Lung (tissue), 12 donors: ENCODE measurements around the gene CREBZF. TPM values are rescaled to one million over a fixed set of nuclear protein-coding genes. Genes with fewer than 3 reads are reported as not detected.

Source experiments
- ATAC-seq: fragments of 200-7000 bp; cut with Tn5 transposase; one replicate; pipeline ENCODE4 v1.9.1; 2020; ENCODE audit warnings: moderate number of reproducible peaks; ENCODE audit not compliant: insufficient read depth, low FRiP score
- DNase-seq, 3 donors: peaks; one replicate each; pipeline ENCODE4 v3.0.0-alpha.2; 2013 to 2017
- H3K27ac ChIP-seq, 2 donors: one replicate each; pipeline ENCODE4 v1.5.1; 2013; ENCODE audit warnings: mild to moderate bottlenecking in 2 of 2, moderate library complexity in 2 of 2, control low read depth in 1 of 2, inconsistent platforms in 1 of 2, low read depth in 1 of 2, low read length in 1 of 2
- H3K27me3 ChIP-seq, 3 donors: one replicate each; pipeline ENCODE4 v1.5.1; 2013; ENCODE audit warnings: low read length in 2 of 3; ENCODE audit not compliant: control insufficient read depth in 3 of 3, insufficient read depth in 3 of 3
- H3K36me3 ChIP-seq, 4 donors: one replicate each; pipeline ENCODE4 v1.5.1; 2013; ENCODE audit warnings: low read length in 4 of 4, mild to moderate bottlenecking in 1 of 4, moderate library complexity in 1 of 4; ENCODE audit not compliant: control insufficient read depth in 4 of 4, insufficient read depth in 4 of 4
- H3K4me1 ChIP-seq, 5 donors: one replicate each; pipeline ENCODE4 v1.5.1; 2013; ENCODE audit warnings: low read length in 5 of 5, mild to moderate bottlenecking in 2 of 5, moderate library complexity in 1 of 5; ENCODE audit not compliant: control insufficient read depth in 5 of 5, insufficient read depth in 5 of 5
- H3K4me3 ChIP-seq: one replicate; pipeline ENCODE4 v1.5.1; 2013; ENCODE audit warnings: mild to moderate bottlenecking, control low read depth, moderate library complexity
- H3K9ac ChIP-seq, 2 donors: one replicate each; pipeline ENCODE4 v1.5.1; 2013; ENCODE audit warnings: low read length in 2 of 2, control low read depth in 1 of 2; ENCODE audit not compliant: insufficient read depth in 1 of 2
- H3K9me3 ChIP-seq, 4 donors: one replicate each; pipeline ENCODE4 v1.5.1; 2013; ENCODE audit warnings: low read length in 3 of 4, mild to moderate bottlenecking in 1 of 4, moderate library complexity in 1 of 4; ENCODE audit not compliant: control insufficient read depth in 4 of 4, insufficient read depth in 3 of 4
- WGBS, 2 donors: extraction: QIAGEN DNeasy Blood & Tissue Kit; methylation state at CpG; one replicate each; pipeline ENCODE4 v1.1.7; 2013; 5-methylcytosine and 5-hydroxymethylcytosine counted together
- polyA plus RNA-seq, 2 donors: library from polyadenylated mRNA; stranded (reverse); fragments of 200-250 nt; gene quantifications; one replicate each; pipeline ENCODE4 v1.2.1, GENCODE V29; 2013
- total RNA-seq, 2 donors: library from RNA; depleted of rRNA in 1 of 2; stranded (reverse); fragments of >200 nt in 1 of 2; gene quantifications; one replicate each; pipeline ENCODE4 v1.2.1, GENCODE V29; 2014 to 2021
- TF ChIP-seq, protein P1 (sequence below): IDR thresholded peaks from 2 replicates; pipeline ENCODE4 v1.5.1; 2012; ENCODE audit warnings: mild to moderate bottlenecking; ENCODE audit errors: control extremely low read depth, extremely low read depth
- donor health status: control.
- donor health status: control.
- donor health status: Bipolar disorder and iron deficiency.
- donor health status: healthy.
- donor health status: DM: yes; HTN: yes; CAD: no.

Gene CREBZF
- total and polyA plus RNA-seq, 4 donors = 20.2 to 115 (median 33.9) TPM

DNA sequence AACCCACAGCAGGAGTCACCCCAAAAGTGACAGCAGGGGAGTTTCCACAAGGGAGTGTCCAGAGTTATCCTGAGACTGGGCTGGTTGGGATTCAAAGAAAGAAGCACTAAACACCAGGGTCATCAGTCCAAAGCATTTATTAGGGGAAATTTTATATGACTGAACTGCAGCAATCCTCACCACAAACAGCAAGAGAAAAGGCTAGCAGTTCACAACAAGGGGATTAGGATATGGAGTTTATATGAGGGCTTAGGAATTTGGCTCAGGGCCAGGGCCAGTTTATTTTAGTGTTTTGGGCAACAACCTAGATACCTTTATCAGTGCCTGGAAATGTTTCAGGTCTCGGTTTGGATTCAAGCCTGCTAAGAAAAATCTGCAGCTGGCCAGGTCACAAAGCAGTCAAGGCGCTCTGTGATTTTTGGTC, 21.7 kb downstream of the CREBZF start:
- H3K9ac ChIP-seq = no peak overlapping the region
- ATAC-seq (no peak), DNase-seq (peak in 2 of 3 donors; percentile 20 to 31)
- no peak overlapping the region for H3K27ac ChIP-seq
- H3K27me3 ChIP-seq = no peaks in the 10 kb centered on the region
- H3K9me3 ChIP-seq = no peaks in the 10 kb centered on the region
- peaks cover 0 to 9% (median 2%) of the 10 kb centered on the region in 5 donors for H3K4me1 ChIP-seq
- 58 to 70% methylated on average over 2 of the region's 2 CpGs for WGBS, 2 donors
- TF ChIP-seq, protein P1, sequence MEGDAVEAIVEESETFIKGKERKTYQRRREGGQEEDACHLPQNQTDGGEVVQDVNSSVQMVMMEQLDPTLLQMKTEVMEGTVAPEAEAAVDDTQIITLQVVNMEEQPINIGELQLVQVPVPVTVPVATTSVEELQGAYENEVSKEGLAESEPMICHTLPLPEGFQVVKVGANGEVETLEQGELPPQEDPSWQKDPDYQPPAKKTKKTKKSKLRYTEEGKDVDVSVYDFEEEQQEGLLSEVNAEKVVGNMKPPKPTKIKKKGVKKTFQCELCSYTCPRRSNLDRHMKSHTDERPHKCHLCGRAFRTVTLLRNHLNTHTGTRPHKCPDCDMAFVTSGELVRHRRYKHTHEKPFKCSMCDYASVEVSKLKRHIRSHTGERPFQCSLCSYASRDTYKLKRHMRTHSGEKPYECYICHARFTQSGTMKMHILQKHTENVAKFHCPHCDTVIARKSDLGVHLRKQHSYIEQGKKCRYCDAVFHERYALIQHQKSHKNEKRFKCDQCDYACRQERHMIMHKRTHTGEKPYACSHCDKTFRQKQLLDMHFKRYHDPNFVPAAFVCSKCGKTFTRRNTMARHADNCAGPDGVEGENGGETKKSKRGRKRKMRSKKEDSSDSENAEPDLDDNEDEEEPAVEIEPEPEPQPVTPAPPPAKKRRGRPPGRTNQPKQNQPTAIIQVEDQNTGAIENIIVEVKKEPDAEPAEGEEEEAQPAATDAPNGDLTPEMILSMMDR = no peak
- peaks cover 0 to 2% (median under 1%) of the 10 kb centered on the region in 4 donors for H3K36me3 ChIP-seq
- no peak overlapping the region for H3K4me3 ChIP-seq

DNA sequence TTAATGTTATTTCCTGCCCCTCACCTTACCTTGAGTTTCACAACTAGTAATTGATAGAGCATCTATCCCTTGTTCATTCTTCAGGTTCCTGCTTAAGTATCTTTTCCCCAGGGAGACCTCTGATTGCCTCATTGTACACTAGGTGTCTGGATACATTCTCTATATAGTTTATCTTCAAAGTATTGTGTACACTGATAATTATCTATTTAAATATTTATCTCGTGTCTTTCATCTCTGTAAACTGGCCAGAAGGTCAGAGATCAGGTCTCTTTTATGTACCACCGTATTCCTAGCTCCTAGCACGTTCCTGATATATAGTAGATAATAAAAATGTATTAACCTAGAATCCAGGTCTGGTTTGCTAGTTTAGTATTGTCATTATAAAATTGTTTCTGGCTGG, 30.2 kb downstream of the CREBZF start:
- Histone ChIP-seq H3K9ac (no peak overlapping the region), H3K9me3 (no peaks in the 10 kb centered on the region), H3K4me1 (peaks cover 0 to 4% (median 0%) of the 10 kb centered on the region in 5 donors), H3K27me3 (no peaks in the 10 kb centered on the region), H3K27ac (no peak overlapping the region), H3K36me3 (peaks cover 4 to 15% (median 9%) of the 10 kb centered on the region in 4 donors), H3K4me3 (no peak overlapping the region)
- TF ChIP-seq, protein P1 = no peak
- WGBS, 2 donors = 61 to 82% methylated on average over 3 of the region's 3 CpGs
- ATAC-seq (no peak), DNase-seq (no peak)

DNA sequence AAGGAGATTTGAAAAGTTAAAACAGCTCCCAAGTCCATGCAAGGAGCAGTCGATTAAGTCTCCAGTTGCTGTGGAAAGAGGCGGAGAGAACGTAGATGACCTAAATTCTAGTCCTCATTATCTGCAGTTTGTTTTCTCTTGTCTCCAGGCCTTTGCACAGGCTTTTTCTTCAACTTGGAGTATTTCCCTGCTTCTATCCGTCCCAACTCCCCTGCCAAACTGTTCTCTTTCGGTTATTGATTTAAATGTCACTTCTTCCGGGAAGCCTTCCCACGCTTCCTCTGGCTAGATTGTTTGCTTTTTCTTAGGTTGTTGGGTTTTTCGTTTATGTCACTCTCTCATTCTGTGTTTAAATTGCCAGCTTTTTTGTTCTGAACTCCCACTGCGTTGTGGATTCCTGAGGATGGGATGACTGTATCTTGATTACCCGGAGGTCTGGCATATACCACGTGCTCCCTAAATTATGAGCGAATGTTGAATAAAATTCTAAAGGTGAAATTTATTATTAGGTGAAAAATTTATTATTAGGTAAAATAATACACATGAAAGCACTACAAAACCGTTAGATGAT, 36.1 kb downstream of the CREBZF start:
- TF ChIP-seq, protein P1 = no peak
- peaks cover 0 to 37% (median 10%) of the 10 kb centered on the region in 5 donors for H3K4me1 ChIP-seq
- ATAC-seq (peak; percentile 6), DNase-seq (no peak)
- H3K9me3 ChIP-seq = no peaks in the 10 kb centered on the region
- H3K4me3 ChIP-seq = peak overlapping the region; percentile 68
- H3K27ac ChIP-seq = peak overlapping the region; percentile 58 to 76
- H3K27me3 ChIP-seq = no peaks in the 10 kb centered on the region
- peak overlapping the region; percentile 71 to 78 for H3K9ac ChIP-seq
- H3K36me3 ChIP-seq = peaks cover 0 to 4% (median 0%) of the 10 kb centered on the region in 4 donors
- WGBS, 2 donors = 1% methylated on average over 13 of the region's 13 CpGs
